CD4-positive, alpha-beta T cell treated with Interleukin-12 subunit alpha and Interleukin-12 subunit beta, for 1 hour (primary cell): Measurements from ENCODE around the gene GPC5.
"Not testable (repeated sequence)": the region's sequence is repeated elsewhere in the genome, so short reads cannot be mapped to it uniquely, and the experiment has no call there.

Source experiments
- DNase-seq: peaks from one replicate; pipeline ENCODE4 v3.0.0-alpha.2; 2020

GPC5 gene

DNA sequence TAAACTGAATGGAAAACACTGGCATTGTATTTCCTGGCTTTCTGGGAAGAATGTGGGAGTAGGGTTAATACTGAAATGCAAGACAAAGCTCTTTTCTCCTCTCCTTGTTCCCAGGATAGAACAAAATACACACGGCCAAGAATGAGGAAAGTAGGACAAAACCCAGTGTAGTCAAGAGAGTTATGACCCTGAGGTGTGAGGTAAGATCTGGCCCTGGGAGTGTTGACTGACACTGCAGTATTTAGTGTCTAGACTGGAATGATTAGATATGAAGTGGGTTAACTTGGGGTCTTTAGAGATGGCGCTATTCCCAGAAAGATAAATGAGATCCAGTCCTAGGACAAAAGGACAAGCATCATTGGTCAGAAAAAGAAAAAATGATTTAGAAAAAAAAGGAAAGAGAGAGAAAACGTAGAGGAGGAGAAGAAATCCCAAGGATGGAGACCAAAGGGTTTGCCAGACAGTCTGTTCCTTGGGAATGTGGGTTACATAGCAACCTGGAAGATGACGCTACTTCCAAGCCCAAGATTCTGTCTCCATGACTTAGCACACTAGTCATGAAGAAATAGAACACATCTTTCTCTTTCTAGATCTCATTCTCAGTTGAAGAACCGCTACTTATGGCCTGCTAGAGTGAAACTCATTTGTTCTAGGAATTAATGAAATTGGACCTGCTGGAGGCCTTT, 1284.6 kb downstream of the GPC5 start:
- DNase-seq = no peak

- no peak for DNase-seq
Measured at GRCh38 chr13:92694047-92694446, 1295.6 kb downstream of the GPC5 start.

DNA sequence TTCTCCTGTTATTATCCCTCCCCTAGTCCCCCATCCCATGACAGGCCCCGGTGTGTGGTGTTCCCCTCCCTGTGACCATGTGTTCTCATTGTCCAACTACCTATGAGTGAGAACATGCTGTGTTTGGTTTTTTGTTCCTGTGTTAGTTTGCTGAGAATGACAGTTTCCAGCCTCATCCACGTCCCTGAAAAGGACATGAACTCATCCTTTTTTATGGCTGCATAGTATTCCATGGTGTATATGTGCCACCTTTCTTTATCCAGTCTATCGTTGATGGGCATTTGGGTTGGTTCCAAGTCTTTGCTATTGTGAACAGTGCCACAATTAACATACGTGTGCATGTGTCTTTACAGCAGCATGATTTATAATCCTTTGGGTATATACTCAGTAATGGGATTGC, 1297.4 kb downstream of the GPC5 start:
- not testable (repeated sequence) for DNase-seq

DNA sequence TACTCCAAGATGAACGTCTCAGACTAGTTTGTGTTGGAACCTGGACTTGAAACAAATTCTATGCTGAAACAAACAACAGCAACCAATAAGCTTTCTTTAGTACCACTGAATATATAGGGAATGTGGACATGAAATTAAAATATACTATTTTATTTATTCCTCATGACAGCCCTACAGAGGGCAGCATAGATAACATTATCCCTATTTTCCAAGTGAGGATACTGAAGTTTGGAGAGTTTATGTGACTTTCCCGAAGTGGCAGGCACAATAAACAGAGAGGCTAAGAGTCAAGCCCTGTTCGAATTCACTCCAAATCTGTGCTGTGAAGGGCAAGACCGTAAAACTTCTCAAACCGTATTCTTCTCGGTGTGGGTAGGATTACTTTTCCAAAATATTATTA, 1318.3 kb downstream of the GPC5 start:
- DNase-seq = no peak

DNA sequence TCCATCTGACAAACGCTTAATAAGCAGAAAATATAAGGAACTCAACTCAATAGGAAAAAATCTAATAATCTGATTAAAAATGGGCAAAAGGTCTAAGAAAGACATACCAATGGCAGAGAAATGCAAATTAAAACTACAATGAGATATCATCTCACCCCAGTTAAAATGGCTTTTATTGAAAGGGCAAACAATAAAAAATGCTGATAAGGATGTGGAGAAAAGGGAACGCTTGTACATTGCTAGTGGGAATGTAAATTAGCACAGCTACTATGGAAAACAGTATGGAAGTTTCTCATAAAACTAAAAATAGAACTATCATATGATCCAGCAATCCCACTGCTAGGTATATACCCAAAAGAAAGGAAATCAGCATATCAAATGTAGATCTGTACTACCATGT, 1319.4 kb downstream of the GPC5 start:
- DNase-seq = no peak

DNA sequence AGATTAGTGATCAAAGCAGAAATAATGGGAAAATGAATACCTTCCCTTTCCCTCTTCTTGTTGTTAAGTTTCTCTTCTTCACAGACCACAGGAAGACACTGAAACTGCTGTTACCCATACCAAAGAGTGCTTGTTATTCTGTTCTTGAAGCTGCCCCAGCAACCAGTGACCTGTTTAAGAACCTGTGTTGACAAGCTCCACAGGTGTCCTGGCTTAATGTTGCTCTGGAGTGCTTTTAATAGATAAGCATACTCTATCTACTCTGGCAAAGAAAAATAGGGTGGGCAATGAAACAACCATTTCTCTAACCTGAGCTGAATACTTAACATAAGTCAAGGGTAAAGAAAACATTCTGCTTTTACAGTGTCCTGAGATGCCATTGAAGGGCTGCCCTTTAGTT, 1321.4 kb downstream of the GPC5 start:
- DNase-seq = no peak

DNA sequence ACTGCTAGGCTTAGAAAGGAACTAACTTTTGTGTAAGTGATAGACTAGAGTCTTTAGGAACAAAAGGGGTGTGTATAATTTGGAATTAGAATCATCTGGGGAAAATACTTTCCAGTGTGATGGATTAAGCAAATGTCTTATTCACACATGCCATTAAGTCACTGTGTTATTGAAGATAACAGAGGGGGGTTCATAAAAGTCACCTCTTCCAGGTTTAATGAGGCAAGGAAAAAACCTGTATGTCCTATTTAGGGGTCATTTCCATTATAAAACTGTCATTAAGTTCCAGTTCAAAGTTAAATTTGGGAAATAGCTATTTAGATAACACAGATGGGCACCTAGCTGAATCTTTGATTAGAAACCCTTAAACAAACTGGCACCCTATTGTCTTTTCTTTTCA, 1323.2 kb downstream of the GPC5 start:
- DNase-seq = no peak

DNA sequence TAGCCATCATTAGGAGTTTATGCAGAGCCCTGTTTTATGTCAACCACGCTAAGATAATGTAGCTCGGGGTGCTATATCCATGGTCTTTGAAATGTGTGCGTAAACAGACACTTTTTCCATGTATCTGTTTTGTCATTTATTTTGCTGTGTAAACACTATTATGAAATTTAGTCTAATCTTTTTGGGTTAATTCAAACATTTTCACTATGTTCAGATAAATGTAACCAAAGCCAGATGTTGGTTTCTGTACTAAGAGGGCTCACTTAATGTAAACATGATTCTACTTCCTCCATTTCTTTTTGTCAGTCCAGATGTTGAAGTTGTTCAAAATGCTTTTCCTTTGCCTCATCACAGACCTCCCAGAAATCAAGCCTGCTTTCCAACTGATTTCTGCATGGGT, 1328.7 kb downstream of the GPC5 start:
- DNase-seq = no peak

GRCh38 chr13:92734068-92734467, 1335.6 kb downstream of the GPC5 start:
- no peak for DNase-seq

GRCh38 chr13:92734545-92734944, 1336.1 kb downstream of the GPC5 start:
- DNase-seq = no peak

DNA sequence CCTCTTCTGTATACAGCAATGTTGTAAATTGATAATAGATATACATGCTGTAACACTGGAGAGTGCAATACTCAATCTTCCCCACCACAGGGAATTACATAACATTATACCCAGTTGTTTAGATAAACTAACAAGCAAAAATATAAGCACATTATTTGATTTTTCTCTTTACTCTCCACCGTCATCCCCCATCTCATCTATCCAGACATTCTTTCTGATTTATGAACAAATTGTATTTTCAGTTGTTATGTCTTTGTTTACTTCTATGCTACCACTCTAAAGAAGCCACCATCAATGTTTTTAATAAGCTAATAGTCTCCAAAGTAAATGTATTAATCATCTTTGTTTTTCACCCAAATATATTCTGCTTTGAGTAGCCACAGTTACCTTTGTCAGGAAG, 1337.5 kb downstream of the GPC5 start:
- no peak for DNase-seq

DNA sequence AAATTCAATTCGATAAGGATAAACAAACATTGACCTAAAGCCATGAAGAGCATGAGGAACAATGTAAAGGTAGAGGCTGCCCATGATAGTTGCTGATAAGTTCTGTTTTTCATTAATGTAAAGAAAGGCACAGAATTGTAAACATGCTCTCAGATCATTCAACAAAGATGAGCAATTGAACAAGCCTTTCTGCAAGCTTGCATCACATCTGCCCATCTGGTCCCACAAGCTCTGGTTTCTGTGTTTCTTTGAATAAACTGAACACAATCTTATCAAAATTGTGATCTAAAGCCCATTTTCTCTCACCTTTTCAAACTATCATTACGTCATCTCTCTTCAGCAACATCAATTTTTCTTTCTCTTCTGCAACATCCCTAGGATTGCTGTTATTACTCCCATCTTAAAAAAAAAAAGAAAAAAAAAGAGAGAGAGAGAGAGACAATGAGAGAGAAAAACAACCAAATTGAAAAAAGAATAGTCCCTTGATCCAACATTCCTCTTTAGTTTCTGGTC, 1340.9 kb downstream of the GPC5 start:
- no peak for DNase-seq

DNA sequence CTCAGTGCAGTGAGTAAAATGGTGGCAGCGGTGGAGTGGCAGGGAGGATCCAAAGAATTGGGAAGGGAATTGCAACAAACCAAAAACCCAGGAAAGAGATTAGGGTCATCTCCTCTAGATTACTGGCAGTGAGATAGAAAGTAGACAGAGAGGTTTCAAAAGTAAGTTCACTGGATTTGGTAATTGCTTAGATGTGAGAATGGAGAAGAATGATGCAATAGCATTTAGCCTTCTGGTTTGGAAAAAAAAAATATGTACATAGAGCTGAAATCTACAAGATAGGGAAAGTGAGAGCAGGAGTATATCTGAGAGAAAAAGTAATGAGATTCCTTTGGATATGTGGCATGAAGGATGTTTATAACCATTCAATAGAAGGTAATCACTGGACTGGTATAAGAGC, 1345.6 kb downstream of the GPC5 start:
- no peak for DNase-seq

- DNase-seq = no peak
Measured at GRCh38 chr13:92745258-92745657, 1346.8 kb downstream of the GPC5 start.

DNA sequence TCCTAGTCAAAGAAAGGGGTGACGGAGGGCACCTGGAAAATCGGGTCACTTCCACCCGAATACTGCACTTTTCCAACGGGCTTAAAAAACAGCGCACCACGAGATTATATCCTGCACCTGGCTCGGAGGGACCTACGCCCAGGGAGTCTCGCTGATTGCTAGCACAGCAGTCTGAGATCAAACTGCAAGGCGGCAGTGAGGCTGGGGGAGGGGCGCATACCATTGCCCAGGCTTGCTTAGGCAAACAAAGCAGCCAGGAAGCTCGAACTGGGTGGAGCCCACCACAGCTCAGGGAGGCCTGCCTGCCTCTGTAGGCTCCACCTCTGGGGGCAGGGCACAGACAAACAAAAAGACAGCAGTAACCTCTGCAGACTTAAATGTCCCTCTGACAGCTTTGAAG, 1354.3 kb downstream of the GPC5 start:
- not testable (repeated sequence) for DNase-seq

GRCh38 chr13:92761710-92762109, 1363.3 kb downstream of the GPC5 start:
- no peak for DNase-seq

DNA sequence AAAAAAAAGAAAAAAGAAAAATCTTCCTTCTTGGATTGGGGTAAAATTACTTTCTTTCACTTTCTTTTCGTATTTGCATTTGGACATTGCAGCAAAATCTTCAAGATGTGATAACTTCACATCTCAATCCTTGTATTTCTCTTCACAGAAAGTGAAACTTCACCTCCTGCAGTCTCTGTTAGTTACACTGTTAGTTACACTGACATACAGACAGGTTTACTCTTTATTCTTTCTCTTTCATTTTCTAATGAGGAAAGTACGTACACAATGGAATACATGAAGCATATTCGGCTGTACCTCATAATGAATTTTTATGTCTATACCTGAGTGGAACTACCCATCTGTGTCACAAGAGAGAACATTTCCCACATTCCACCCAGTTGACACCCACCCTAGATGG, 1369.0 kb downstream of the GPC5 start:
- DNase-seq = no peak

- DNase-seq = no peak
Measured at GRCh38 chr13:92768602-92769001, 1370.2 kb downstream of the GPC5 start.

- DNase-seq = no peak
Measured at GRCh38 chr13:92769046-92769445, 1370.6 kb downstream of the GPC5 start.

DNA sequence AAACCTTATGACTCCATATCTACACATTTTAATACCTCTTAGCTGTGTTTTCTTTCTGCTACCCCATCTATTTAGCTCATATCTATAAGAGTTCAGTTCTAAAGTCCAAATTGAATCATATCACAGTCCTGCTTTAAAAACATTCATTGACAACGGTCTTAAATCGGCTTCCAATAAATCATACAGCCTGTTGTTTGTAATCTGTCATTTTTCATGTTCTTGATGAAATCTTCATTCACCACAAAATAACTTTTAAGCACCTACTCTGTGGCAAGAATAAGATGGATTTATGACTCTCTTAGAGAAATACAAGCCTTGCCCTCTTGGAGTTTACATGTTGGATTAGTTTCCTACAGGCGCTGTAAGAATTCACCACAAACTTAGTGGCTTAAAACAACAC, 1377.2 kb downstream of the GPC5 start:
- no peak for DNase-seq

GRCh38 chr13:92781965-92782690, 1383.7 kb downstream of the GPC5 start:
- DNase-seq = no peak

DNA sequence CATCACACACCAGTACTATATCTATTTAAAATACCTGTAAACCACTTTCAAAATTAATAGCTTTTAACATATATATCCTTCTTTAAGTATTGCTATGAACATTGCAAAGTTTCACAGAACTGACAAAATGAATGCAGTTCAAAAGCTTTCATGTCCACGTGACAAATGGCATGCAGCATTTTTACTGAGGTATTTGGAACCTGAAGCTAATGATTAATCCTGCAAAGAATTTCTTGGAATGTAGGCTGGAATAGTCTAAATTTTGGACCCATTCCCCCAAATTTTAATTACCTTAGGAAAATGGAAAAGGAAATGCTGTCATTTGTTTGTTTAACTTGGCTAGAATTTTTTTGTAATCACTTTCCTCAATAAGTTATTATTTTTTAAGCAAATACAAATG, 1404.4 kb downstream of the GPC5 start:
- DNase-seq = no peak

DNA sequence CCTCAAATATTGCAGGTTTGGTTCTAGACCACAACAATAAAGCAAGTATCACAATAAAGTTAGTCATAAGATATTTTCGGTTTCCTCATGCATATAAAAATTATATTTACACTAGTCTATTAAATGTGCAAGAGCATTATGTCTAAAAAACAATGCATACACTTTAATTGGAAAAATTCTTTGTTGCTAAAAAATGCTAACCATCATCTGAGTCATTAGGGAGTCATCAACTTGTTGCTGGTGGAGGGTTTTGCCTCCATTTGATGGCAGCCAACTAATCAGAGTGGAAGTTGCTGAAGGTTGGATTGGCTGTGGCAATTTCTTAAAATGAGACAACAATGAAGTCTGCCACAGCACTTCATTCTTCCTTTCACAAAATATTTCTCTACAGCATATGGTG, 1405.9 kb downstream of the GPC5 start:
- DNase-seq = no peak

DNA sequence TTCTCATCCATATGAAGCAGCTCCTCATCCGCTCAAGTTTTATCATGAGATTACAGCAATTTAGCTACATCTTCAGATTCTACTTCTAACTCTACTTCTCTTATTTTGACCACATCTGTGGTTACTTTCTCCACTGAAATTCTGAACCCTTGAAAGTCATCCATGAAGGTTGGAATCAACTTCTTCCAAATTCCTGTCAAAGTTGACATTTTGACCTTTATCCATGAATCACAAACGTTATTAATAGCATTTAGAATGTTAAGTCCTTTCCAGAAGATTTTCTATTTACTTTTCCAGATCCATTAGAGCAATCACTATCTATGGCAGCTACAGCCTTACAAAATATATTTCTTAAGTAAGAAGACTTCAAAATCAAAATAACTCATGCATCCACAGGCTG, 1406.5 kb downstream of the GPC5 start:
- DNase-seq = no peak

DNA sequence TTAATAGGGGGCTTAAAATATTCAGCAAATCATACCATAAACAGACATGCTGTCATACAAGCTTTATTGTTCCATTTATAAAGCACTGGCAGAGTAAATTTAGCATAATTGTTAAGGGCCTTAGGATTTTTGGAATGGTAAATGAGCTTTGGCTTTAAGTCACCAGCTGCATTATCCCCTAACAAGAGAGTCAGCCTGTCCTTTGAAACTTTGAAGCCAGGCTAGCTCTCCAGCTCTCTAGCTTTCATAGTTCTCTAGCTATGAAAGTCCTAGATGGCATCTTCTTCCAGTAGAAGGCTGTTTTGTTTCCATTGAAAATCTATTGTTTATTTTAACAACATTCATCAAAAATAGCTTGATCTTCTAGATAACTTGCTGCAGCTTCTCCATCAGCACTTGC, 1407.3 kb downstream of the GPC5 start:
- DNase-seq = no peak
